Measurements from ENCODE around the gene SH2D1B.

SH2D1B gene

GRCh38 chr1:162388083-162388594, 23.8 kb downstream of the SH2D1B start:
- no peaks in the 10 kb centered on the region for H3K27me3 ChIP-seq (ENCODE audit: insufficient read depth, poor library complexity, severe bottlenecking)
- no peak overlapping the region for H3K27ac ChIP-seq (replicated peaks)
- no peak for DNase-seq (ENCODE audit: low read depth in 1 of 2, low spot score in 1 of 2)
- no peak overlapping the region for H3K4me3 ChIP-seq (replicated peaks; ENCODE audit: insufficient read depth, low read length)
- TF ChIP-seq GABPA (IDR thresholded peaks at IDR 0.05; ENCODE audit: low read depth) (no peak), REST (IDR thresholded peaks at IDR 0.05; ENCODE audit: insufficient replicate concordance, low read depth) (no peak), CTCF (IDR thresholded peaks at IDR 0.05; ENCODE audit: insufficient read depth, low read length) (no peak), SPI1 (IDR thresholded peaks at IDR 0.05; ENCODE audit: borderline replicate concordance, low read depth) (no peak), POLR2AphosphoS5 (IDR thresholded peaks at IDR 0.05; ENCODE audit: low read depth) (no peak)

GRCh38 chr1:162387226-162388082, 24.5 kb downstream of the SH2D1B start:
- H3K27ac ChIP-seq (replicated peaks), result no peak overlapping the region
- DNase-seq (ENCODE audit: low read depth in 1 of 2, low spot score in 1 of 2), result no peak
- TF ChIP-seq GABPA (IDR thresholded peaks at IDR 0.05; ENCODE audit: low read depth) (no peak), REST (IDR thresholded peaks at IDR 0.05; ENCODE audit: insufficient replicate concordance, low read depth) (no peak), POLR2AphosphoS5 (IDR thresholded peaks at IDR 0.05; ENCODE audit: low read depth) (no peak), SPI1 (IDR thresholded peaks at IDR 0.05; ENCODE audit: borderline replicate concordance, low read depth) (no peak), CTCF (IDR thresholded peaks at IDR 0.05; ENCODE audit: insufficient read depth, low read length) (no peak)
- H3K27me3 ChIP-seq (ENCODE audit: insufficient read depth, poor library complexity, severe bottlenecking), result no peaks in the 10 kb centered on the region
- no peak overlapping the region for H3K4me3 ChIP-seq (replicated peaks; ENCODE audit: insufficient read depth, low read length)

GRCh38 chr1:162386292-162387225, 25.4 kb downstream of the SH2D1B start:
- TF ChIP-seq GABPA (IDR thresholded peaks at IDR 0.05; ENCODE audit: low read depth) (no peak), SPI1 (IDR thresholded peaks at IDR 0.05; ENCODE audit: borderline replicate concordance, low read depth) (no peak), REST (IDR thresholded peaks at IDR 0.05; ENCODE audit: insufficient replicate concordance, low read depth) (no peak), POLR2AphosphoS5 (IDR thresholded peaks at IDR 0.05; ENCODE audit: low read depth) (no peak), CTCF (IDR thresholded peaks at IDR 0.05; ENCODE audit: insufficient read depth, low read length) (no peak)
- DNase-seq (ENCODE audit: low read depth in 1 of 2, low spot score in 1 of 2), result no peak
- H3K4me3 ChIP-seq (replicated peaks; ENCODE audit: insufficient read depth, low read length), result no peak overlapping the region
- H3K27ac ChIP-seq (replicated peaks), result no peak overlapping the region
- no peaks in the 10 kb centered on the region for H3K27me3 ChIP-seq (ENCODE audit: insufficient read depth, poor library complexity, severe bottlenecking)
